GM21825 (cell line): ENCODE data around the gene DBI.

Experiments
- ATAC-seq: cut with Tn5 transposase; IDR thresholded peaks from one replicate; pipeline ENCODE4 v1.9.1; 2021; ENCODE audit warnings: mild to moderate bottlenecking, moderate library complexity; ENCODE audit not compliant: unreplicated experiment

The DBI gene

DNA sequence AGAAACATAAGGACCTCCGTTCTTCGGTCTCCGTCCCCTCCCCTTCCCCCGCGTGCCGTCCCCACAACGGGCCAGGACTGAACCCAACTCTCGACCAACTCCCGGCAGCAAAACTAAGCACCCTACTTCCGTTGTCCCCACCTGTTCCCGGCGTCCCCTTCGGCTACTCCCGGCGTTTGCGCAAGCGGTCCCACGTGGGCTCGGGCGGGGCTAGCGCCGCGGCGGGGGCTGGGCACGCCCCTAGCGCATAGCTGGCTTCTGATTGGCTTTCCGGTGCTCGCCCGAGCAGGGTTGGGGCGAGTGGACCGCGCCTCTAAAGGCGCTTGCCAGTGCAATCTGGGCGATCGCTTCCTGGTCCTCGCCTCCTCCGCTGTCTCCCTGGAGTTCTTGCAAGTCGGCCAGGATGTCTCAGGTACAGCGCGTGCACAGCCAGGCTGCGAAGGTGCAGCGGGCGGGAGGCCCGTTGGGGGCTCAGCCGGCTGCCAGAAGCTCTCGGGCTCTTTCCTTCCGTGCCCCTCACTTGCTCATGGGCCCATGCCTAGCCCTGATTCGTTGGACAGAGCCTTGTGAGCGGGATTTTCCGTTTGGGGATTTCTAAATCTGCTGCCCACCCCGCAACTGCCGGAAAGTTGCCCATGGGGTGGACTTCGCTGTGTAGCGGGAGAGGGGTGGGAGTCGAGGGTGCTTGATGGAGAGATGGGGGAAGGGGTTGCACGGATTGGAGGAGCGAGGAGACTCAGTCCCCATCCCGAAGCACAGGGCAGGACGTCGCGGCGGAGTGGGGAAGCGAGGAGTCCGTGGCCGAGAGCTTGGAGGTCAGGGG, at the start of gene DBI, which contains the start of gene C2orf76:
TSS of gene DBI (plus strand) at position 329 of the 823 bp plus-strand sequence. CDS start at position 404, 75 bp downstream.
TSS of gene C2orf76 (minus strand) at position 186 of the 823 bp plus-strand sequence. CDS start 26,875 bp downstream, outside the sequence.
- peak; percentile 95 for ATAC-seq

DNA sequence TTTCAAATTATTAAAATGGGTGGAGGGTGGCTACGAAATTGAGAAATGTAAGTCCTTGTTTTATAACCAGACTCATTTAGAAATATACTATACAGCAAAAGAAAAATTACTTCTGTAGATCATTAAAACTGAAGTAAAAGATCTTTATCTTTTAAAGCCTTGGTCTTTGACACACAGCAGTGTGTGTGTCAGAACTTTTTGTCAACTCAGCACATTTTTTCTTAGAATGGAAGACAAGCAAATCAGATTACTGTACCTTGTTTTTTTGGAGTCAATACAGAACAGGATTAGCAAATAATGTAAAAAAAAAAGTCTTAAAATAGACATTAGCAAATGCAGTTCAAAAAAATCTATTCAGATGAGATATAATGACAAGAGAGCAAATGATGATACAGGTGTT, 49.2 kb upstream of the DBI start:
- no peak for ATAC-seq

DNA sequence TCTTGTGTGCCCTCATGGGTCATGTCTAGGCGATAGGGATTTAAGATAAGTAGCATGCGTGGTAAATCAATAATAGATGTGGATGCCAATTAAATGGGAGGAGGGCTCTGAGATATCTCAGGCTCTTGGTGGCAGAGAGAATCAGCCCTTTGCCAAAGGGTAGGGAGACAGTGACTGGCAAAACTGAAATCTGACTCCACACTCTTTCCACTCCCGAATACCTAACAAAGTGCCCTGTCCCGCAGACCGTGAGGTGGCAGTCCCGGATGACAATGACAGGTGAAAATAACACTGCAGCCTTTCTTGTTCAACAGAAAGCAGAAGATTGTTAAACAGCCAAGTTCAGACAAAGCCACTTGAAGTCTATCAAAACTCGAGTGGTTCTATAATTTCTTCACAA, 47.2 kb upstream of the DBI start:
- ATAC-seq, result no peak

DNA sequence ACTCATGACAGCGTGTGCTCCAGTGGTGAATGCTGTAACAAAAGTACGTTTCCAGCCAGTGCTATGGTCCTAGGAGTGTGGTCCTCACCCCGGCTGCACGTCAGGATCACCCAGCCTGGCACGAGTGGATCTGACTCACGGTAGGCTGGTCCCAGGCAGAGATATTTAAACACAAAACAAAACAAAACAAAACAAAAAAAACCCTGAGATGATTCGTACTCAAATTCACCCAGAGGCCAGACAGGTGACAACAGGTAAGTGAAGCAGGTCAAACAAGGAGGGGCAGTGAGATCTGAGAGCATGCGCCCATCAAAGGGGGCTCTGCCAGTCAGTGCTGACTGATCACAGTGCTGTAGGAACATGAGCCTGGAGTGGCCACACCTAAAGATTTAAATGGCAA, 43.3 kb upstream of the DBI start:
- ATAC-seq, result no peak

DNA sequence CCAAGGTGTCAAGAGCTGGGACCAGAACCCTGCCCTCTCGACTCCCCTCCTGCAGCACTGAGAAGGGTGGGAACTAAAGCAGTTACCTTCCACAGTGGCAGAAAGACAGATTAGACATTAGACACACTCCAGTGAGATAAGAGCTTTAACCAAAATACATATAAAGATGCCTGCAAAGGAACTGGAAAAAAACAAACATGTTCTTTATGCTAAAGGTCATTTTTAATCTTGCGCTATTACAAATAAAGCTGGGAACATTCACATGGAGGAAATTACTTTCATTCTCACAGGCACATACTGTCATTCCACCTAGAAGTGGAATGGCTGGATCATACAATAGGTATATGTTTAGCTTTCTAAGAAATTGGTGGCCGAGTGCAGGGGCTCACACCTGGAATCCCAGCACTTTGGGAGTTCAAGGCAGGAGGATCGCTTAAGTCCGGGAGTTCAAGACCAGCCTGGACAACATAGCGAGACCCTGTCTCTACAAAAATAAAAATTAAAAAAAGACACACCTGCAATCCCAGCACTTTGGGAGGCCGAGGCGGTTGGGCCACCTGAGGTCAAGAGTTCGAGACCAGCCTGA, 42.0 kb upstream of the DBI start:
- ATAC-seq, result no peak

DNA sequence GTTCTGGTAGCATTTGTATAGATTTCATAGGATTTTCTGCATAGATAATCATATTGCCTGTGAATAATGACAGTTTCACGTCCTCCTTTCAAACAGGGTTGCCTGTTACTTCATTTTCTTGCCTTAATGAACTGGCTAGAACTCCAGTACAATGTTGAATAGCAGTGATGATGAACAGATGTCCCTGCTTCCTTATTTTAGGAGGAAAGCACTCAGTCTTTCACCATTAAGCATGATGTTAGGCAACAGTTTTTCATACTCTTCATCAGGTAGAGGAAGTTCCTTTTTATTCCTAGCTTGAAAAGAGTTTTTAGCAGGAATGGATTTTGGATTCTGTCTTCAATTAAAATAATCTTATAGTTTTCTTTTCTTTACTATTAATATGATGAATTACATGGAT, 39.8 kb upstream of the DBI start:
- ATAC-seq, result no peak

DNA sequence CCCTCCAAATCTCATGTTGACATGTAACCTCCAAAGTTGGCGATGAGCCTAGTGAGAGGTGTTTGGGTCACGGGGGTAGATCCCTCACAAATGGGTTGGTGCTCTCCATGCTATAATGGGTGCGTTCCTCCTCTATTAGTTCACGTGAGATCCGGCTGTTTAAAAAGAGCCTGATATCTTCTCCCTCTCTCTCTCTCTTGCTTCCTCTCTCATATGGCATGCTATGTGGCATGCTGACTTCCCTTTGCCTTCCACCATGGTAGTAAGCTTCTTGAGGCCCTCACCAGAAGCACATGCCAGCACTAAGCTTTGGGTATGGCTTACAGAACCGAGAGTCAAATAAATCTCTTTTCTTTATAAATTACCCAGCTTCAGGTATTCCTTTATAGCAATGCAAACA, 39.3 kb upstream of the DBI start:
- no peak for ATAC-seq

DNA sequence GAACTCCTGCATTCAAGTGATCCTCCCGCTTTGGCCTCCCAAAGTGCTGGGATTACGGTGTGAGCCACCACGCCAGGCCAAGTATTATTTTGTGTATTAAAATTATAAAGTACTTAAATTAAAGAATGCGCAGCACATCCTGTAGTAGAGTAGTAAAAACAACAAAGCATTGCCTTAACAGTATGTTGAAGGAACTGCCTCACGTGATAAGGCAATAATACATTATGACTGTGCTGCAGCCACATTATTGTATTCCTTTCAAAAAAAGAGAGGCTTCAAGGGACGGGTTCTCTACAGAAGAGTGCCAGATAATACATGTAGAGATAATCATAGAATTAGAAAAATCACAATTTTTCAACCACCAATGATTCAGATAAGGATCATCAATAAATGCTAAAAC, 33.8 kb upstream of the DBI start:
- ATAC-seq, result no peak

DNA sequence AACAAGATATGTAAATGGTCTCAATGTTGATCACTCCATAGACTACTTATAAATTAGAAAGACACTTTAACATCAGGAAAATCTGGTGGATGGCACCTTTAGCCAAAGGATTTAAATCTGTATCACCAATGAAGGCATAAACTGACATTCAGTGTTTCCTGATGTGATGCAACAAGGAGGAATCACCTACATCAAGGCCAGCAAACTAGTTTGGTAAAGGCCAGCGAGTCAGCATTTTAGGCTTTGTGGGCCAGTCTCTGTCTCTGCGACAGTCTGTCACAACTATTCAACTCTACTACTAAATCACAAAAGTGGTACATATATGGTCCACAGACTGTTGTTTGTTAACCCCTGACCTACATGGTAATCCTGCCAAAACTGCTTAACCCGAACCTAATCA, 33.4 kb upstream of the DBI start:
- ATAC-seq, result no peak

DNA sequence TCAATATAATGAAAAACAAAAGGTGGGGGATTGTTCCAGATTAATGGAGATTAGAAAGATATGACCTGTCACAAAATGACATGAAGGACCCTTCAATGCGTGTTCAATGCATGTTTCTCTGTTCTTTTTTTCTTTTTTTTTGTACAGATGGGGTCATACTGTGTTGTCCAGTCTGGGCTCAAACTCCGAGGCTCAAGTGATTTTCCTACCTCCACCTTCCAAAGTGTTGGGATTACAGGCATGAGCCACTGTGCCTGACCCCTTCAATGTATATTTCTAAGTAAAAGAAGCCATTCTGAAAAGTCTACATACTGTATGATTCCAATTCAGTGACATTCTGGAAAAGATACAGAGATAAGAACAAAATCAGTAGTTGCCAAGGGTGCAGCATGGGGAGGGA, 32.9 kb upstream of the DBI start:
- ATAC-seq, result no peak

DNA sequence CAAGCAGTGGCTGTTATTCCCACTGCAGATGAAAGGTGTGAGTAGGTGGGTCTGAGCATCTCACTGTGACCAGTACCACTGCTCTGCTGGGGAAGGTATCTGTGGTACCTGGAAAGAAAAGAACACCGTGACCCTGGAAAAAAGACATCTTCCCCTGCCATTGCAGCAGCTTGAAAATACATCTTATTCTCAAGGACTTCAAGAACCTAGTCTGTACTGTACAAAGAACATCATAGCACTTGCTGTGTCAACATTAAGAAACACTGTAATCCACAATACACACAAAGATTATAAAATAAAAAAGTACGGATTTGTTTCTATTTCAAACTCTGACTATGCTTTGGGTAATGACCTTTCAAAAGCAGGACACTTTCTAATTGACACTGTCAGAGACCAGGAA, 29.0 kb upstream of the DBI start:
- no peak for ATAC-seq

DNA sequence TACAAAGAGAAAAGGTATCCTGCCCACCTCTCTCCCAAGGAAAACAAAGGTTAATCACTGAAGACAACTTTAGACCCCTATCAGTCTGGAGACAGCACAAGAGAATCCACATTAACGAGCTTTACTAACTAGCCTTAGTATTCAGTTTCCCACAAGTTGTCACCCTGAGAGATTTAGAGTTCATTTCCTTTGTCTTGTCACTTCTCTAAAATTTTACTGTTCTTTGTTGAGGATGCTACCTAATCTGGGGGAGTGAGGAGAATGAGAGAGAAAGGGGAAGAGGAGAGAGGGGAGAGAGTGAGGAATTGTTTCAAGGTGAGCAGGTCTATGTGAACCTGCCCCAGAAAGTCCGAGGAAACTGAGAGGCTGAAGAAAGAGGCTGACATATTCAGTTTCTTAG, 28.5 kb upstream of the DBI start:
- ATAC-seq, result no peak

DNA sequence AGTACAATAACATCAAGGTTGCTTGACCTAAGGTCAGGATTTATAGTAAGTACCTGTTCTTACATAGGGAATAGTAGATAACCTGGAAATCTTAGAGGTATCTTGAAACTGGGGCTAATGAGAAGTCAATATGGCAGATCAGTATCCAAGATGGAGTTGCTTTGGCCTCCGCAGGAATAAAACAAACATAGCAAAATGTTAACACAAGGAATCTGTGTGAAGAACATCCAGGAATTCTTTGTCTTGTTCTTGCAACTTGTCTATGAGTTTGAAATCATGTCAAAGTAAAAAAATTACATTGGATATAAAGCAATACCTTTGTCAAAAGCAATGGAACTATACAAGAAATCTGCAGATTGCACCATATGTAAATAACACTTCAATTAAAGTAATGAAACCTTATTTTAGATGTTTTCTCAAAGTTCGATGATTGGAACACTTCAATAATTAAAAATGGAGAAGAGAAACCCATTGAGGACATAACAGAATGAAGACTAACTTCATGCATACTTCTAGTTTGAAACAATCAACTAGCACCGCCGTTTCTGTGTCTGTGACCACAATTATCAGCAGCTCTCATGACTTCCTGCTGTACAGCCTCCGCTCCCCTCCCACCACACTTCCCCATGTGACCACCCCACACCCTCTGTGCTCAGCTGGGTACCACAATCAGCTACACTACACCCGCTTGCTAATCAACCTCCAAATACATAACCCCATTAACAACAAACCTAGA, 27.8 kb upstream of the DBI start:
- ATAC-seq, result peak; percentile 100

DNA sequence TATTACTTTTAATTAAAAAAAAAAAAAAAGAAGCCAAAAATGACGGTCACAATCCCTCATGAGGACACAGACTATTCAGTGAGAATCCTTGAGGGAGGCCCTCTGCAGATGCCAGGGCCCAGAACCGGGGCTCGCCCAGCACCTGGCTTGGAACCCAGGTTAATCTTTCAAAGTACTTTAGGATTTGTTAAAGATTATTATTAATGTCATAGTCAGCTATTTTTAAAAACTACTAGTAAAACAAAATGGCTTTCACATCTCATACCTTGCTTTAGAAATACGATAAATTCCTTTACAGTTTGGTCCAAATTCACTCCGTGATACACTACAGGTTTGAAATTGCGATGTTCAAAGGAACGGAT, 27.2 kb upstream of the DBI start:
- no peak for ATAC-seq

DNA sequence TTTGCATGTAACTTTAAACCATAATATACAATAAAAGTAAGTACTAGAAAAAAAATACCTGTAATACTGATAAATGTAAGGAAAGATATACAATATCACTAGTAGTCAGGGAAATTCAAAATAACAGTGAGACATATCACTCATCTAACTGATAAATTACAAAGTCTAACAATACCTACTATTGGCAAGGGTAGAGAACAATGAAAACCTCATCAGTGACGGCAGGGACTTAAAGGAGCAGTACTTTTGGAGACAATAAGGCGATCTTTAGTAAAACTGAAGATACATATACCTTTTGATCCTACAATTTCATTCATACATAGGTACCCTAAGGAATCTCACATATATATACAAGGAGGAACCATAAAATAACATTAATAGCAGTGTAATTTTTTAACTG, 25.1 kb upstream of the DBI start:
- no peak for ATAC-seq

DNA sequence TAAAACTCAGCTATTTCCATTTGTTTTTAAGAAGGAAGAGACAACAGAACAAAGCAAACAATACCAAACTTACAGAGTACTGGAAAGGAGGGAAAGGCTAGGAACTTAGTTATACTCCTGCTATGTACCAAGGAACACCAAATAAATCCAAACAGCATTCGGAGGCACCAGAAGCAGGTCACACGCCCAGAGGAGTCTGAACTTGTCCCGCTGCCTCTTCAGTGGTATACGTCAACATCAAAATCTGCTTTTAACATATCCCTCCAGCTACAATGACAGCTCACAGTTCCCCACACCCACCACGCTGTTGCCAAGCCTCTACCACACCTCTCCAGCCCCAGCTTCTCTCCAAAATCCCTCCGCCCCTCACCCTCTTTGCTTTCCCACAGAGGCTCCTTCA, 17.5 kb upstream of the DBI start:
- no peak for ATAC-seq

DNA sequence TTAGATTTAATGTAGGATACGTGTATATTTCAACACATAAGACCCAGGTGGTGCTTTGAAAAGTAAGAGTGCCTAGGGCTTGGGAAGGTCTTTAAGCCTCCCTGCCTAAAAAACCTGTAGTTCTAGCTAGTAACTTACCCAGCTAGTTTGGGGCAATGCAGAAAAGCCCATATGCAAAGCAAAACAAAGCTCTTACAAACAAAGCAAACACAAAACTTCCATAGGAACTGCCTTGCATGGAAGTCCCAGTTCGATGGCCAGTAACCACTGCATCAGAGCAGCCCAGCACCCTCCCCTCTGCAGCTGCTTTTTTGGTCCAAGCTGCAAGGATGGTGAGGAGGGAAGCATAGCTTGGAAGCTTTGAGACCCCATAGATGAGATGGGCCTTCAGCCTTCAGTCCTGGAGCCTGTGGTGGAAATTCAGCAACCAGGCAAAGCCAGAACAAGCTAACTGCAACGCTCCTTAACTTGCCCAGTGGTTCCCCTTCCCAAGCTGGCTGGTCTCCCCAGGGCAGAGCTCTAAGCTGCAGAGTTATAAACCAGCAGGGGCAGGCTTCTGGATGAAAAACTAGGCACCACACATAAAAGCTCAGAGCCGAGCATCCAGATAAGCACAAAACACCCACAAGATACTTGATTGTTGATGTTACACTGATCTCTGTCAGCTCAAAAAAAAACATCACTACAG, 16.3 kb upstream of the DBI start:
- no peak for ATAC-seq

DNA sequence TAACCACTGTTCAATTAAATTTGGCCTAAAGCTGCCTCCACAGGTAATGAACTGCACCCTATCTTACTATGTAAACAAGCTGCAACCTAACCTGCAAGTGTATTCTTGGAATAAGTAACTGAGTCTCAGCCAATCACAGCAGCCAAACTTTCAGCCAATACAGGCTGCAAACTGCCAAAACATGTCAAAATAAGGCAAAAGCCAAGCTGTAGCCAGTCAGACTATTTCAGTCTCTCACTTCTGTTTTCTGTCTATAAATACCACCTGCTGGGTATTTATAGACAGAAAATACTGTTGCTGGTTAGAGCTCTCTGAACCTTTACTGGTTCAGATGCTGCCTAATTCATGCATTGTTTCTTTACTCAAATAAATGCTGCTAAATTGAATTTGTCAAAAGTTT, 14.4 kb upstream of the DBI start:
- peak; percentile 97 for ATAC-seq

DNA sequence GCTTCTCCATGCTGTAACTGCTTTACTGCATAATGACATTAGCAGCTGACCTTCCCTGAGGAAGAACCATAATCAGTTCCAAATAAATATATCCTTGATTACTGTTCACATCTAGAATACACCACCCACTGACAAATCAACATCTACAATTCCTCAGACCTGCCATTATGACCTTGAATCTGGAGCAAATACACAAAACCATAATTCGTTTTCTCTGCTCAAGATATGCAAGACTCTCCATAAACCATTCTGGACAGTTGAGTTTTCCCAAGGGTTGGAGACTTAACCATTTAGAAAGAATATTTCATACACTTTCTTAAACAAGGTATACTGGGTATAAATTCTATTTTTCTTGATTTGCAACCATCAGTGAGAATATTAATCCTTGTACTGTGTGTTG, 11.9 kb upstream of the DBI start:
- ATAC-seq, result no peak

DNA sequence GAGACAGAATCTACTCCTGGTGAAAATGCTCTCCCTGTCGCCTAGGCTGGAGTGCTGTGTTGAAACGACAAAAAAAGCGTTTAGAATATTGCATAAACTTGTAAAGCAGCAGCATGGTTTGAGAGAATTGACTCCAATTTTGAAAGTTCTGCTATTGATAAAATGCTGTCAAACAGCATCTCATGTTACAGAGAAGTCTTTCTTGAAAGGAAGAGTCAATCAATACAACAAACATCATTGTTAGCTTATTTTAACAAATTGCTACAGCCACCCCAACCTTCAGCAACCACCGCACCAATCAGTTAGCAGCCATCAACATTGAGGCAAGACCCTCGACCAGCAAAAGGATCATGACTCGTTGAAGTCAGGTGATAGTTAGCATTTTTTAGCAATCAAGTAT, 7.0 kb upstream of the DBI start:
- no peak for ATAC-seq

DNA sequence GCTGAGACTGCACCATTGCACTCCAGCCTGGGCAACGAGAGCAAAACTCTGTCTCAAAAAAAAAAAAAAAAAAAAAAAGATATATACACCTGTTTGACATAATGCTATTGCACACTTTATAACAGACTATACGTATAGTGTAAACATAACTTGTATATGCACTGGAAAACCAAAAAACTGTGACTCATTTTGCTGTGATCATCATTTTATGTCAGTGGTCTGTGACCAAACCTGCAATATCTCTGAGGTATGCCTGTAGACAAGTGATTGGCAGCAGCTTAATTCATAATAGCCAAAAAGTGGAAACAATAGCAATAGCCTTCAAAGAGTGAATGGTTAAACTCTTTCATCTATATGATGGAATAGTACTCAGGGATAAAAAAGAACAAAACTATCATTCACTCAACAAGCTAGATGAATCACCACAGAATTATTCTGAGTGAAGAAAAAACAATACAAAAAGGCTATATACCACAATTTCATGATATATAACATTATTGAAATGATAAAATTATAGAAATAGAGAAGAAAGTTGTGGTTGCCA, 6.3 kb upstream of the DBI start:
- ATAC-seq, result no peak
